Endodermal cell (in vitro differentiated cells): ENCODE measurements around the gene GPA33. TPM values are rescaled to one million over a fixed set of nuclear protein-coding genes. Genes with fewer than 3 reads are reported as not detected.

Experiments
- DNase-seq: peaks from one replicate; pipeline ENCODE4 v3.0.0-alpha.2; 2017
- H3K27ac ChIP-seq: 2 replicates; pipeline ENCODE4 v1.5.1; 2013; ENCODE audit warnings: mild to moderate bottlenecking, low read depth, low read length, moderate library complexity
- H3K27me3 ChIP-seq: 2 replicates; pipeline ENCODE4 v1.6.1; 2013; ENCODE audit warnings: mild to moderate bottlenecking, low read length, moderate library complexity; ENCODE audit not compliant: insufficient read depth, control insufficient read depth, poor library complexity, severe bottlenecking
- H3K36me3 ChIP-seq: 2 replicates; pipeline ENCODE4 v1.7.0; 2013; ENCODE audit warnings: mild to moderate bottlenecking, low read length, moderate library complexity; ENCODE audit not compliant: control insufficient read depth, insufficient read depth
- H3K4me1 ChIP-seq: one replicate; pipeline ENCODE4 v1.7.0; 2013; ENCODE audit warnings: low read length; ENCODE audit not compliant: control insufficient read depth, insufficient read depth
- H3K4me3 ChIP-seq: 2 replicates; pipeline ENCODE4 v1.5.1; 2013; ENCODE audit warnings: mild to moderate bottlenecking, low read length, moderate library complexity
- H3K9ac ChIP-seq: 2 replicates; pipeline ENCODE4 v1.6.1; 2013; ENCODE audit warnings: mild to moderate bottlenecking, low read length, moderate library complexity; ENCODE audit not compliant: poor library complexity, severe bottlenecking; ENCODE audit errors: extremely low read depth
- H3K9me3 ChIP-seq: 2 replicates; pipeline ENCODE4 v1.6.1; 2013; ENCODE audit warnings: mild to moderate bottlenecking, low read length, moderate library complexity; ENCODE audit not compliant: control insufficient read depth
- H3K27ac Mint-ChIP-seq: 2 replicates; pipeline ENCODE4 v1.8.0; 2020; ENCODE audit warnings: mixed read lengths
- H3K27me3 Mint-ChIP-seq: 2 replicates; pipeline ENCODE4 v1.8.0; 2021; ENCODE audit warnings: mild to moderate bottlenecking, mixed read lengths; ENCODE audit not compliant: insufficient read depth
- H3K36me3 Mint-ChIP-seq: 2 replicates; pipeline ENCODE4 v1.8.0; 2020; ENCODE audit warnings: low read depth, mixed read lengths
- H3K4me1 Mint-ChIP-seq: 2 replicates; pipeline ENCODE4 v1.8.0; 2020; ENCODE audit warnings: mixed read lengths
- H3K4me3 Mint-ChIP-seq: 2 replicates; pipeline ENCODE4 v1.8.0; 2020; ENCODE audit warnings: mild to moderate bottlenecking, moderate library complexity, mixed read lengths
- H3K9me3 Mint-ChIP-seq: 2 replicates; pipeline ENCODE4 v1.8.0; 2020; ENCODE audit warnings: mild to moderate bottlenecking, mixed read lengths
- WGBS, 2 experiments: methylation state at CpG; one replicate each; pipeline versions ENCODE4 v1.1.5 to v1.1.7; 2013; ENCODE audit warnings: missing lambda C conversion rate in 2 of 2, mixed read lengths in 1 of 2; ENCODE audit not compliant: insufficient coverage in 1 of 2, insufficient read length in 1 of 2; 5-methylcytosine and 5-hydroxymethylcytosine counted together
- total RNA-seq, 2 donors: library from RNA; stranded (reverse); fragmentation: NEBNext Ultra II Directional in 1 of 2; extraction: Animal tissue kit (Norgen Biotek cat#: 25700) in 1 of 2; gene quantifications; 2 replicates in 1 of 2; 3 replicates in 1 of 2; pipeline ENCODE4 v1.2.1, GENCODE V29; 2021
- TF ChIP-seq, protein P1 (sequence below): fragments of 200-600 bp; sonication (generic); conservative IDR thresholded peaks from 2 replicates; pipeline ENCODE4 v1.5.0; 2021; ENCODE audit warnings: antibody characterized with exemption, mild to moderate bottlenecking

Gene GPA33
- total RNA-seq, 2 donors from 2014 or later = 0.37 to 1.5 TPM

DNA sequence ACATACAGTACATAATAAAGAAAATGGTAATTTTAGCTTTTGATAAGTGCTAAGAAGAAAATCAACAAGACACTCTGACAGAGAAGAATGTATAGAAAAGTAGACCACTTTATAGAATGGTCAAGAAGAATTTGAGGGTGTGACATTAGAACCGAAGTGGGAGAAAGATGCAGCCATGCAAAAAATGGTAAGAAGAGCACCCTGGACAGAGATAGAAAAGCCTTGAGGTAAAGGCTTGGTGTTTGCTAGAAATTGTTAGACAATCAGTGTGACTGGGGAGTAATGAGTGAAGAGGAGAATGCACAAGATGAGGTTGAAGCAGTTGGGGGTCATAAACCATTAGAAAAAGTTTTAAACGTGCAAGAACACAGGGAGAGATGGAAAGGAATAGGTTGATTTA is 77.6 kb downstream of the GPA33 start:
- Mint-ChIP-seq H3K4me3 (no peak overlapping the region), H3K36me3 (no peaks in the 10 kb centered on the region), H3K27ac (no peak overlapping the region), H3K9me3 (no peaks in the 10 kb centered on the region), H3K4me1 (no peaks in the 10 kb centered on the region), H3K27me3 (peaks cover 1% of the 10 kb centered on the region)
- no peak overlapping the region for H3K4me3 ChIP-seq
- H3K9ac ChIP-seq = no peak overlapping the region
- no peaks in the 10 kb centered on the region for H3K4me1 ChIP-seq
- H3K27ac ChIP-seq = no peak overlapping the region
- DNase-seq = no peak
- no peaks in the 10 kb centered on the region for H3K36me3 ChIP-seq
- TF ChIP-seq, protein P1, sequence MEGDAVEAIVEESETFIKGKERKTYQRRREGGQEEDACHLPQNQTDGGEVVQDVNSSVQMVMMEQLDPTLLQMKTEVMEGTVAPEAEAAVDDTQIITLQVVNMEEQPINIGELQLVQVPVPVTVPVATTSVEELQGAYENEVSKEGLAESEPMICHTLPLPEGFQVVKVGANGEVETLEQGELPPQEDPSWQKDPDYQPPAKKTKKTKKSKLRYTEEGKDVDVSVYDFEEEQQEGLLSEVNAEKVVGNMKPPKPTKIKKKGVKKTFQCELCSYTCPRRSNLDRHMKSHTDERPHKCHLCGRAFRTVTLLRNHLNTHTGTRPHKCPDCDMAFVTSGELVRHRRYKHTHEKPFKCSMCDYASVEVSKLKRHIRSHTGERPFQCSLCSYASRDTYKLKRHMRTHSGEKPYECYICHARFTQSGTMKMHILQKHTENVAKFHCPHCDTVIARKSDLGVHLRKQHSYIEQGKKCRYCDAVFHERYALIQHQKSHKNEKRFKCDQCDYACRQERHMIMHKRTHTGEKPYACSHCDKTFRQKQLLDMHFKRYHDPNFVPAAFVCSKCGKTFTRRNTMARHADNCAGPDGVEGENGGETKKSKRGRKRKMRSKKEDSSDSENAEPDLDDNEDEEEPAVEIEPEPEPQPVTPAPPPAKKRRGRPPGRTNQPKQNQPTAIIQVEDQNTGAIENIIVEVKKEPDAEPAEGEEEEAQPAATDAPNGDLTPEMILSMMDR = no peak
- H3K27me3 ChIP-seq = no peaks in the 10 kb centered on the region
- no peaks in the 10 kb centered on the region for H3K9me3 ChIP-seq
- 82 to 89% methylated on average over 2 of the region's 2 CpGs for WGBS, 2 experiments

DNA sequence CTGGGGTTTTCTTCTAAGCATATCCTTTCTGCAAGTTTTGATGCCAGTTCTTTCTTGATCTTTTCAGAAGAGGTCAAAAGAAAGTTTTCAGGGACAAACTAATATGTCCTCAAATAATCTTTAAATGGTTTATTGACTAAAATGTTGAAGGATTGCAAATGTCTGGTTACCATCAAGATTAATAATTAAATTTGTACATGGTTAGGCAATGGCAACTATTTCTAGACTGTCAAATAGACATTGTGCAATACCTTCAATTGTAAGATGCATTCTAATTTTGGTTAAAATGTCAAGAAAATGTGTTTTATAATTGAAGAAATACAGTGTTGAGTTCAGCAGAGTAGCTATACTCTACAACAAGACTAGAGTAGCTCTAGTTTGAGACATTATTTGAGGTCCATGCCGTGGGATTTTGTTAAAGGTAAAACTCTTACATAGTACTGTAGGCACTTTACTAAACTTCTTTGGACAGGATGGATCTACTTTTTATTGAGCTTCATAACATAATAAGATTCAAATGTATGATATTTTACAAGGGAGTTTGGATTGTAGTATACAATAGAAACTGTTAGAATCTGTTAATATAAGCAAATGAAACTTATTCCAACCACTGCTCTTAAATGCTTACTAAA is 78.5 kb downstream of the GPA33 start:
- Histone ChIP-seq H3K9me3 (no peaks in the 10 kb centered on the region), H3K27me3 (no peaks in the 10 kb centered on the region), H3K4me1 (no peaks in the 10 kb centered on the region), H3K27ac (no peak overlapping the region), H3K9ac (no peak overlapping the region), H3K4me3 (no peak overlapping the region), H3K36me3 (no peaks in the 10 kb centered on the region)
- WGBS, 2 experiments = 83% methylated on average over 1 of the region's 1 CpG; no CpG with 5 or more reads in 1 of the 2 experiments
- no peaks in the 10 kb centered on the region for H3K36me3 Mint-ChIP-seq
- H3K9me3 Mint-ChIP-seq = no peaks in the 10 kb centered on the region
- no peak overlapping the region for H3K27ac Mint-ChIP-seq
- DNase-seq = no peak
- peaks cover 1% of the 10 kb centered on the region for H3K27me3 Mint-ChIP-seq
- no peak overlapping the region for H3K4me3 Mint-ChIP-seq
- TF ChIP-seq, protein P1 = no peak
- H3K4me1 Mint-ChIP-seq = no peaks in the 10 kb centered on the region

DNA sequence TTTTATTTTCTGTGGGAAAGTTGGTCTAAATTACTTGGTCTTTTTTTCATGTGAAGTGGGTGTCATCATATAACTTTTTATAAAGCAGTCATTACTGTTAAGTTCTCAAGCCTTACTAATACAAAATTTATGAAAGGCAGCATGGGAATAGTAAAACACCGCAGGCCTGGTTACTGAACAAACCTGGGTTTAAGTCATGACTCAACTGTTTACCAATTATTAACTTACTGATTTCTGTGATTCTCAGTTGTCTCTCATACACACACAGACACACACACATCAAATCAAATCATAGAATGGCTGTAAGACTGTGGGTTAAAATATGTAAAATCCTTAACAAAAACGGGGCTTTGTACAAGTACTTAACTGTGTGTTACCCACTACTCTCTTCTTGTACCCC is 86.5 kb downstream of the GPA33 start:
- H3K9me3 Mint-ChIP-seq = no peaks in the 10 kb centered on the region
- WGBS, 2 experiments = 95 to 100% methylated on average over 1 to 2 of the region's 2 CpGs

More for the DNA sequence above, 86.5 kb downstream of the GPA33 start:
- no peak for DNase-seq
- no peak overlapping the region for H3K4me3 ChIP-seq
- TF ChIP-seq, protein P1 = no peak
- H3K27ac ChIP-seq = no peak overlapping the region
- H3K27ac Mint-ChIP-seq = no peak overlapping the region
- H3K4me1 ChIP-seq = no peaks in the 10 kb centered on the region
- peaks cover 2% of the 10 kb centered on the region for H3K27me3 Mint-ChIP-seq
- no peaks in the 10 kb centered on the region for H3K9me3 ChIP-seq
- H3K36me3 ChIP-seq = no peaks in the 10 kb centered on the region
- H3K27me3 ChIP-seq = no peaks in the 10 kb centered on the region
- H3K4me3 Mint-ChIP-seq = no peak overlapping the region
- H3K9ac ChIP-seq = no peak overlapping the region
- no peaks in the 10 kb centered on the region for H3K4me1 Mint-ChIP-seq
- H3K36me3 Mint-ChIP-seq = no peaks in the 10 kb centered on the region

Other genes starting within 250 kb of the GPA33 start
- 10 to 100 TPM; 18.4 to 19.9 TPM for gene TADA1, start 214.1 kb downstream of the GPA33 start, total RNA-seq
- 1 to 10 TPM in 1 of 2 donors, under 1 TPM in 1; 1.00 to 1.4 TPM for gene ILDR2, start 114.8 kb downstream of the GPA33 start, total RNA-seq
- under 1 TPM in 1 of 2 donors, not detected in 1; 0.27 TPM for gene MAEL, start 101.1 kb downstream of the GPA33 start, total RNA-seq
- gene STYXL2, start 3.7 kb upstream of the GPA33 start, total RNA-seq = 1 to 10 TPM in 1 of 2 donors, under 1 TPM in 1; 0.99 to 5.2 TPM
- 10 to 100 TPM; 48.6 to 49.4 TPM for gene POU2F1, start 130.5 kb upstream of the GPA33 start, total RNA-seq